Kidney glomerular epithelial cell (primary cell): Measurements from ENCODE around the gene HECTD2.

ENCODE experiments used
- DNase-seq: peaks from one replicate; lab custom pipeline; 2025; lab: John Stamatoyannopoulos, UW

HECTD2 gene

GRCh38 chr10:91537614-91538383 is 127.7 kb downstream of the HECTD2 start:
- no peak for DNase-seq

GRCh38 chr10:91539930-91540329 is 129.8 kb downstream of the HECTD2 start:
- no peak for DNase-seq

GRCh38 chr10:91540733-91541132 is 130.6 kb downstream of the HECTD2 start:
- no peak for DNase-seq

- DNase-seq: no peak
These were observed 131.3 kb downstream of the HECTD2 start for GRCh38 chr10:91541481-91541880.

- no peak for DNase-seq
These were observed 135.2 kb downstream of the HECTD2 start for GRCh38 chr10:91545384-91545783.

GRCh38 chr10:91545838-91546237 is 135.7 kb downstream of the HECTD2 start:
- DNase-seq: no peak

- no peak for DNase-seq
These were observed 139.1 kb downstream of the HECTD2 start for GRCh38 chr10:91549262-91549661.

GRCh38 chr10:91550021-91550420 is 139.9 kb downstream of the HECTD2 start:
- no peak for DNase-seq

- DNase-seq: peak; percentile 5
These were observed 141.7 kb downstream of the HECTD2 start for GRCh38 chr10:91551856-91552255.

GRCh38 chr10:91552274-91553095 is 142.3 kb downstream of the HECTD2 start:
- DNase-seq: peak; percentile 4

GRCh38 chr10:91555455-91555854 is 145.3 kb downstream of the HECTD2 start:
- DNase-seq: no peak

- DNase-seq: no peak
These were observed 146.8 kb downstream of the HECTD2 start for GRCh38 chr10:91556691-91557566.

- DNase-seq: no peak
These were observed 147.5 kb downstream of the HECTD2 start for GRCh38 chr10:91557651-91558111.

- DNase-seq: no peak
These were observed 148.3 kb downstream of the HECTD2 start for GRCh38 chr10:91558473-91558872.

GRCh38 chr10:91559169-91559568 is 149.0 kb downstream of the HECTD2 start:
- no peak for DNase-seq

- DNase-seq: no peak
These were observed 149.6 kb downstream of the HECTD2 start for GRCh38 chr10:91559750-91560149.

GRCh38 chr10:91560827-91561226 is 150.7 kb downstream of the HECTD2 start:
- peak; percentile 49 for DNase-seq

- no peak for DNase-seq
These were observed 152.9 kb downstream of the HECTD2 start for GRCh38 chr10:91562839-91563581.

GRCh38 chr10:91564026-91564425 is 153.9 kb downstream of the HECTD2 start:
- DNase-seq: no peak
